ENCODE data around the gene CST3.
A peak's percentile ranks its signal among the peaks of the same experiment; 100 is the strongest.

The CST3 gene

GRCh38 chr20:23655491-23656211, 17.9 kb upstream of the CST3 start:
- Histone ChIP-seq H3K9ac (ENCODE audit: low read length in 5 of 5) (peak overlapping the region in 3 of 5 donors; percentile 32 to 62 (median 44)), H3K4me1 (ENCODE audit: control insufficient read depth in 5 of 5, insufficient read depth in 5 of 5, low read length in 5 of 5) (peaks cover 5 to 58% (median 52%) of the 10 kb centered on the region in 5 donors), H3K27me3 (ENCODE audit: control insufficient read depth in 5 of 5, insufficient read depth in 4 of 5, low read length in 5 of 5) (no peaks in the 10 kb centered on the region), H3K4me3 (ENCODE audit: low read depth in 1 of 5, low read length in 5 of 5) (peak overlapping the region; percentile 38 to 41 (median 39)), H3K36me3 (ENCODE audit: control insufficient read depth in 5 of 5, insufficient read depth in 5 of 5, low read length in 5 of 5) (no peaks in the 10 kb centered on the region), H3K9me3 (ENCODE audit: control insufficient read depth in 5 of 5, low read length in 5 of 5) (no peaks in the 10 kb centered on the region), H3K27ac (ENCODE audit: low read depth, low read length) (peak overlapping the region; percentile 17)

- Histone ChIP-seq H3K4me1 (ENCODE audit: control insufficient read depth in 5 of 5, insufficient read depth in 5 of 5, low read length in 5 of 5) (peaks cover 5 to 49% (median 43%) of the 10 kb centered on the region in 5 donors), H3K4me3 (ENCODE audit: low read depth in 1 of 5, low read length in 5 of 5) (peak overlapping the region in 1 of 5 donors; percentile 4), H3K9me3 (ENCODE audit: control insufficient read depth in 5 of 5, low read length in 5 of 5) (no peaks in the 10 kb centered on the region), H3K36me3 (ENCODE audit: control insufficient read depth in 5 of 5, insufficient read depth in 5 of 5, low read length in 5 of 5) (no peaks in the 10 kb centered on the region), H3K27ac (ENCODE audit: low read depth, low read length) (peak overlapping the region; percentile 17), H3K9ac (ENCODE audit: low read length in 5 of 5) (no peak overlapping the region), H3K27me3 (ENCODE audit: control insufficient read depth in 5 of 5, insufficient read depth in 4 of 5, low read length in 5 of 5) (no peaks in the 10 kb centered on the region)
Observed at GRCh38 chr20:23654717-23655116, 17.0 kb upstream of the CST3 start.

- no peak overlapping the region for H3K4me3 ChIP-seq (ENCODE audit: low read depth in 1 of 5, low read length in 5 of 5)
- no peak overlapping the region for H3K9ac ChIP-seq (ENCODE audit: low read length in 5 of 5)
- H3K27ac ChIP-seq (ENCODE audit: low read depth, low read length): no peak overlapping the region
Observed at GRCh38 chr20:23654000-23654399, 16.2 kb upstream of the CST3 start.

GRCh38 chr20:23653400-23653938, 15.7 kb upstream of the CST3 start:
- Histone ChIP-seq H3K27me3 (ENCODE audit: control insufficient read depth in 5 of 5, insufficient read depth in 4 of 5, low read length in 5 of 5) (no peaks in the 10 kb centered on the region), H3K4me1 (ENCODE audit: control insufficient read depth in 5 of 5, insufficient read depth in 5 of 5, low read length in 5 of 5) (peaks cover 5 to 49% (median 43%) of the 10 kb centered on the region in 5 donors), H3K9me3 (ENCODE audit: control insufficient read depth in 5 of 5, low read length in 5 of 5) (no peaks in the 10 kb centered on the region), H3K27ac (ENCODE audit: low read depth, low read length) (no peak overlapping the region), H3K4me3 (ENCODE audit: low read depth in 1 of 5, low read length in 5 of 5) (no peak overlapping the region), H3K9ac (ENCODE audit: low read length in 5 of 5) (no peak overlapping the region), H3K36me3 (ENCODE audit: control insufficient read depth in 5 of 5, insufficient read depth in 5 of 5, low read length in 5 of 5) (no peaks in the 10 kb centered on the region)

More at GRCh38 chr20:23654000-23654399, 16.2 kb upstream of the CST3 start:
- no peaks in the 10 kb centered on the region for H3K27me3 ChIP-seq (ENCODE audit: control insufficient read depth in 5 of 5, insufficient read depth in 4 of 5, low read length in 5 of 5)
- no peaks in the 10 kb centered on the region for H3K9me3 ChIP-seq (ENCODE audit: control insufficient read depth in 5 of 5, low read length in 5 of 5)
- peaks cover 5 to 49% (median 43%) of the 10 kb centered on the region in 5 donors for H3K4me1 ChIP-seq (ENCODE audit: control insufficient read depth in 5 of 5, insufficient read depth in 5 of 5, low read length in 5 of 5)
- no peaks in the 10 kb centered on the region for H3K36me3 ChIP-seq (ENCODE audit: control insufficient read depth in 5 of 5, insufficient read depth in 5 of 5, low read length in 5 of 5)

GRCh38 chr20:23652926-23653325, 15.2 kb upstream of the CST3 start:
- H3K36me3 ChIP-seq (ENCODE audit: control insufficient read depth in 5 of 5, insufficient read depth in 5 of 5, low read length in 5 of 5): no peaks in the 10 kb centered on the region
- H3K27me3 ChIP-seq (ENCODE audit: control insufficient read depth in 5 of 5, insufficient read depth in 4 of 5, low read length in 5 of 5): no peaks in the 10 kb centered on the region
- H3K9me3 ChIP-seq (ENCODE audit: control insufficient read depth in 5 of 5, low read length in 5 of 5): no peaks in the 10 kb centered on the region
- peaks cover 5 to 49% (median 43%) of the 10 kb centered on the region in 5 donors for H3K4me1 ChIP-seq (ENCODE audit: control insufficient read depth in 5 of 5, insufficient read depth in 5 of 5, low read length in 5 of 5)
- H3K4me3 ChIP-seq (ENCODE audit: low read depth in 1 of 5, low read length in 5 of 5): no peak overlapping the region
- no peak overlapping the region for H3K27ac ChIP-seq (ENCODE audit: low read depth, low read length)
- no peak overlapping the region for H3K9ac ChIP-seq (ENCODE audit: low read length in 5 of 5)

GRCh38 chr20:23652371-23652770, 14.6 kb upstream of the CST3 start:
- no peak overlapping the region for H3K9ac ChIP-seq (ENCODE audit: low read length in 5 of 5)
- H3K36me3 ChIP-seq (ENCODE audit: control insufficient read depth in 5 of 5, insufficient read depth in 5 of 5, low read length in 5 of 5): no peaks in the 10 kb centered on the region
- H3K27me3 ChIP-seq (ENCODE audit: control insufficient read depth in 5 of 5, insufficient read depth in 4 of 5, low read length in 5 of 5): no peaks in the 10 kb centered on the region
- H3K4me3 ChIP-seq (ENCODE audit: low read depth in 1 of 5, low read length in 5 of 5): no peak overlapping the region
- no peaks in the 10 kb centered on the region for H3K9me3 ChIP-seq (ENCODE audit: control insufficient read depth in 5 of 5, low read length in 5 of 5)
- peaks cover 5 to 49% (median 43%) of the 10 kb centered on the region in 5 donors for H3K4me1 ChIP-seq (ENCODE audit: control insufficient read depth in 5 of 5, insufficient read depth in 5 of 5, low read length in 5 of 5)
- H3K27ac ChIP-seq (ENCODE audit: low read depth, low read length): no peak overlapping the region

GRCh38 chr20:23651117-23651516, 13.4 kb upstream of the CST3 start:
- H3K9ac ChIP-seq (ENCODE audit: low read length in 5 of 5): no peak overlapping the region
- no peaks in the 10 kb centered on the region for H3K9me3 ChIP-seq (ENCODE audit: control insufficient read depth in 5 of 5, low read length in 5 of 5)
- H3K27ac ChIP-seq (ENCODE audit: low read depth, low read length): no peak overlapping the region
- peaks cover 5 to 37% (median 34%) of the 10 kb centered on the region in 5 donors for H3K4me1 ChIP-seq (ENCODE audit: control insufficient read depth in 5 of 5, insufficient read depth in 5 of 5, low read length in 5 of 5)
- H3K36me3 ChIP-seq (ENCODE audit: control insufficient read depth in 5 of 5, insufficient read depth in 5 of 5, low read length in 5 of 5): no peaks in the 10 kb centered on the region
- H3K27me3 ChIP-seq (ENCODE audit: control insufficient read depth in 5 of 5, insufficient read depth in 4 of 5, low read length in 5 of 5): no peaks in the 10 kb centered on the region
- H3K4me3 ChIP-seq (ENCODE audit: low read depth in 1 of 5, low read length in 5 of 5): no peak overlapping the region

GRCh38 chr20:23649830-23650417, 12.2 kb upstream of the CST3 start:
- no peak overlapping the region for H3K9ac ChIP-seq (ENCODE audit: low read length in 5 of 5)
- no peaks in the 10 kb centered on the region for H3K9me3 ChIP-seq (ENCODE audit: control insufficient read depth in 5 of 5, low read length in 5 of 5)
- H3K4me1 ChIP-seq (ENCODE audit: control insufficient read depth in 5 of 5, insufficient read depth in 5 of 5, low read length in 5 of 5): peaks cover 5 to 30% (median 22%) of the 10 kb centered on the region in 5 donors

GRCh38 chr20:23649242-23649641, 11.5 kb upstream of the CST3 start:
- H3K9ac ChIP-seq (ENCODE audit: low read length in 5 of 5): no peak overlapping the region
- no peaks in the 10 kb centered on the region for H3K36me3 ChIP-seq (ENCODE audit: control insufficient read depth in 5 of 5, insufficient read depth in 5 of 5, low read length in 5 of 5)
- no peak overlapping the region for H3K4me3 ChIP-seq (ENCODE audit: low read depth in 1 of 5, low read length in 5 of 5)
- peaks cover 4 to 23% (median 15%) of the 10 kb centered on the region in 5 donors for H3K4me1 ChIP-seq (ENCODE audit: control insufficient read depth in 5 of 5, insufficient read depth in 5 of 5, low read length in 5 of 5)
- H3K27me3 ChIP-seq (ENCODE audit: control insufficient read depth in 5 of 5, insufficient read depth in 4 of 5, low read length in 5 of 5): no peaks in the 10 kb centered on the region
- H3K27ac ChIP-seq (ENCODE audit: low read depth, low read length): no peak overlapping the region
- H3K9me3 ChIP-seq (ENCODE audit: control insufficient read depth in 5 of 5, low read length in 5 of 5): no peaks in the 10 kb centered on the region

More at GRCh38 chr20:23649830-23650417, 12.2 kb upstream of the CST3 start:
- Histone ChIP-seq H3K27me3 (ENCODE audit: control insufficient read depth in 5 of 5, insufficient read depth in 4 of 5, low read length in 5 of 5) (no peaks in the 10 kb centered on the region), H3K36me3 (ENCODE audit: control insufficient read depth in 5 of 5, insufficient read depth in 5 of 5, low read length in 5 of 5) (no peaks in the 10 kb centered on the region), H3K27ac (ENCODE audit: low read depth, low read length) (no peak overlapping the region), H3K4me3 (ENCODE audit: low read depth in 1 of 5, low read length in 5 of 5) (no peak overlapping the region)

GRCh38 chr20:23647346-23647745, 9.6 kb upstream of the CST3 start:
- H3K4me1 ChIP-seq (ENCODE audit: control insufficient read depth in 5 of 5, insufficient read depth in 5 of 5, low read length in 5 of 5): peaks cover 0 to 13% (median 6%) of the 10 kb centered on the region in 5 donors
- no peaks in the 10 kb centered on the region for H3K36me3 ChIP-seq (ENCODE audit: control insufficient read depth in 5 of 5, insufficient read depth in 5 of 5, low read length in 5 of 5)
- H3K27me3 ChIP-seq (ENCODE audit: control insufficient read depth in 5 of 5, insufficient read depth in 4 of 5, low read length in 5 of 5): no peaks in the 10 kb centered on the region
- H3K9ac ChIP-seq (ENCODE audit: low read length in 5 of 5): no peak overlapping the region
- H3K9me3 ChIP-seq (ENCODE audit: control insufficient read depth in 5 of 5, low read length in 5 of 5): no peaks in the 10 kb centered on the region
- no peak overlapping the region for H3K27ac ChIP-seq (ENCODE audit: low read depth, low read length)
- H3K4me3 ChIP-seq (ENCODE audit: low read depth in 1 of 5, low read length in 5 of 5): no peak overlapping the region
